ENCODE data around the gene STAT5A.
"Not testable (repeated sequence)": the region's sequence is repeated elsewhere in the genome, so short reads cannot be mapped to it uniquely, and the experiment has no call there.

The STAT5A gene

GRCh38 chr17:42309986-42310786, 21.9 kb downstream of the STAT5A start:
- Histone ChIP-seq H3K27me3 (ENCODE audit: insufficient read depth, low read length) (no peaks in the 10 kb centered on the region), H3K9me3 (ENCODE audit: low read length) (no peaks in the 10 kb centered on the region), H3K4me1 (ENCODE audit: insufficient read depth, low read length) (peaks cover 19% of the 10 kb centered on the region), H3K36me3 (ENCODE audit: insufficient read depth, low read length) (peaks cover 25% of the 10 kb centered on the region), H2AFZ (ENCODE audit: low read depth, low read length) (no peak overlapping the region), H3K4me3 (ENCODE audit: low read length) (no peak overlapping the region)

GRCh38 chr17:42310787-42311215, 22.5 kb downstream of the STAT5A start:
- peaks cover 31% of the 10 kb centered on the region for H3K36me3 ChIP-seq (ENCODE audit: insufficient read depth, low read length)
- H3K9me3 ChIP-seq (ENCODE audit: low read length), result no peaks in the 10 kb centered on the region
- H2AFZ ChIP-seq (ENCODE audit: low read depth, low read length), result no peak overlapping the region
- H3K4me1 ChIP-seq (ENCODE audit: insufficient read depth, low read length), result peaks cover 19% of the 10 kb centered on the region
- no peaks in the 10 kb centered on the region for H3K27me3 ChIP-seq (ENCODE audit: insufficient read depth, low read length)
- H3K4me3 ChIP-seq (ENCODE audit: low read length), result no peak overlapping the region

- Histone ChIP-seq H2AFZ (ENCODE audit: low read depth, low read length) (no peak overlapping the region), H3K36me3 (ENCODE audit: insufficient read depth, low read length) (peaks cover 35% of the 10 kb centered on the region), H3K4me3 (ENCODE audit: low read length) (no peak overlapping the region), H3K9me3 (ENCODE audit: low read length) (no peaks in the 10 kb centered on the region), H3K27me3 (ENCODE audit: insufficient read depth, low read length) (no peaks in the 10 kb centered on the region), H3K4me1 (ENCODE audit: insufficient read depth, low read length) (peaks cover 19% of the 10 kb centered on the region)
These were observed 23.1 kb downstream of the STAT5A start for GRCh38 chr17:42311240-42312034.

GRCh38 chr17:42312035-42312284, 23.7 kb downstream of the STAT5A start:
- H3K27me3 ChIP-seq (ENCODE audit: insufficient read depth, low read length), result no peaks in the 10 kb centered on the region
- H3K4me3 ChIP-seq (ENCODE audit: low read length), result no peak overlapping the region
- H2AFZ ChIP-seq (ENCODE audit: low read depth, low read length), result no peak overlapping the region
- H3K4me1 ChIP-seq (ENCODE audit: insufficient read depth, low read length), result peaks cover 19% of the 10 kb centered on the region
- H3K36me3 ChIP-seq (ENCODE audit: insufficient read depth, low read length), result peaks cover 40% of the 10 kb centered on the region
- no peaks in the 10 kb centered on the region for H3K9me3 ChIP-seq (ENCODE audit: low read length)

GRCh38 chr17:42312285-42313130, 24.2 kb downstream of the STAT5A start:
- H2AFZ ChIP-seq (ENCODE audit: low read depth, low read length), result no peak overlapping the region
- no peaks in the 10 kb centered on the region for H3K27me3 ChIP-seq (ENCODE audit: insufficient read depth, low read length)
- no peak overlapping the region for H3K4me3 ChIP-seq (ENCODE audit: low read length)
- H3K9me3 ChIP-seq (ENCODE audit: low read length), result no peaks in the 10 kb centered on the region
- peaks cover 19% of the 10 kb centered on the region for H3K4me1 ChIP-seq (ENCODE audit: insufficient read depth, low read length)
- H3K36me3 ChIP-seq (ENCODE audit: insufficient read depth, low read length), result peaks cover 46% of the 10 kb centered on the region

GRCh38 chr17:42313389-42313772, 25.1 kb downstream of the STAT5A start:
- Histone ChIP-seq H3K4me1 (ENCODE audit: insufficient read depth, low read length) (peaks cover 19% of the 10 kb centered on the region), H3K9me3 (ENCODE audit: low read length) (no peaks in the 10 kb centered on the region), H3K27me3 (ENCODE audit: insufficient read depth, low read length) (no peaks in the 10 kb centered on the region), H3K4me3 (ENCODE audit: low read length) (no peak overlapping the region), H2AFZ (ENCODE audit: low read depth, low read length) (no peak overlapping the region), H3K36me3 (ENCODE audit: insufficient read depth, low read length) (peaks cover 54% of the 10 kb centered on the region)

GRCh38 chr17:42313773-42314566, 25.7 kb downstream of the STAT5A start:
- Histone ChIP-seq H3K27me3 (ENCODE audit: insufficient read depth, low read length) (no peaks in the 10 kb centered on the region), H3K9me3 (ENCODE audit: low read length) (no peaks in the 10 kb centered on the region), H3K4me3 (ENCODE audit: low read length) (no peak overlapping the region), H2AFZ (ENCODE audit: low read depth, low read length) (no peak overlapping the region), H3K4me1 (ENCODE audit: insufficient read depth, low read length) (peaks cover 19% of the 10 kb centered on the region), H3K36me3 (ENCODE audit: insufficient read depth, low read length) (peaks cover 59% of the 10 kb centered on the region)

GRCh38 chr17:42315402-42316156, 27.3 kb downstream of the STAT5A start:
- H3K4me1 ChIP-seq (ENCODE audit: insufficient read depth, low read length), result peaks cover 18% of the 10 kb centered on the region
- H3K4me3 ChIP-seq (ENCODE audit: low read length), result no peak overlapping the region
- H3K27me3 ChIP-seq (ENCODE audit: insufficient read depth, low read length), result no peaks in the 10 kb centered on the region
- H3K36me3 ChIP-seq (ENCODE audit: insufficient read depth, low read length), result peaks cover 74% of the 10 kb centered on the region
- H2AFZ ChIP-seq (ENCODE audit: low read depth, low read length), result no peak overlapping the region
- H3K9me3 ChIP-seq (ENCODE audit: low read length), result no peaks in the 10 kb centered on the region

GRCh38 chr17:42316755-42317154, 28.5 kb downstream of the STAT5A start:
- peaks cover 6% of the 10 kb centered on the region for H3K4me1 ChIP-seq (ENCODE audit: insufficient read depth, low read length)
- H3K4me3 ChIP-seq (ENCODE audit: low read length), result no peak overlapping the region
- no peaks in the 10 kb centered on the region for H3K27me3 ChIP-seq (ENCODE audit: insufficient read depth, low read length)
- no peaks in the 10 kb centered on the region for H3K9me3 ChIP-seq (ENCODE audit: low read length)
- H2AFZ ChIP-seq (ENCODE audit: low read depth, low read length), result no peak overlapping the region
- H3K36me3 ChIP-seq (ENCODE audit: insufficient read depth, low read length), result peaks cover 79% of the 10 kb centered on the region

GRCh38 chr17:42317266-42317845, 29.1 kb downstream of the STAT5A start:
- no peak overlapping the region for H3K4me3 ChIP-seq (ENCODE audit: low read length)
- H3K9me3 ChIP-seq (ENCODE audit: low read length), result no peaks in the 10 kb centered on the region
- no peak overlapping the region for H2AFZ ChIP-seq (ENCODE audit: low read depth, low read length)
- peaks cover 85% of the 10 kb centered on the region for H3K36me3 ChIP-seq (ENCODE audit: insufficient read depth, low read length)
- no peaks in the 10 kb centered on the region for H3K27me3 ChIP-seq (ENCODE audit: insufficient read depth, low read length)
- peaks cover under 1% of the 10 kb centered on the region for H3K4me1 ChIP-seq (ENCODE audit: insufficient read depth, low read length)

GRCh38 chr17:42317967-42318366, 29.7 kb downstream of the STAT5A start:
- not testable (repeated sequence) for H3K27me3 ChIP-seq (ENCODE audit: insufficient read depth, low read length); H3K9me3 ChIP-seq (ENCODE audit: low read length); H2AFZ ChIP-seq (ENCODE audit: low read depth, low read length); H3K4me1 ChIP-seq (ENCODE audit: insufficient read depth, low read length); H3K4me3 ChIP-seq (ENCODE audit: low read length)
- H3K36me3 ChIP-seq (ENCODE audit: insufficient read depth, low read length), result peaks cover 88% of the 10 kb centered on the region

GRCh38 chr17:42321555-42321954, 33.3 kb downstream of the STAT5A start:
- Histone ChIP-seq H3K4me1 (ENCODE audit: insufficient read depth, low read length) (no peaks in the 10 kb centered on the region), H3K27me3 (ENCODE audit: insufficient read depth, low read length) (no peaks in the 10 kb centered on the region), H2AFZ (ENCODE audit: low read depth, low read length) (no peak overlapping the region), H3K36me3 (ENCODE audit: insufficient read depth, low read length) (peaks cover 87% of the 10 kb centered on the region), H3K4me3 (ENCODE audit: low read length) (no peak overlapping the region), H3K9me3 (ENCODE audit: low read length) (no peaks in the 10 kb centered on the region)

Measured in neuron (in vitro differentiated cells).